Uterine smooth muscle cell (primary cell): ENCODE data around the gene TGM2. TPM values are rescaled to one million over a fixed set of nuclear protein-coding genes. Genes with fewer than 3 reads are reported as not detected.

ENCODE experiments used
- total RNA-seq: library from RNA; depleted of rRNA; stranded (reverse); fragments of >200 nt; gene quantifications from 2 replicates; pipeline ENCODE4 v1.2.3, GENCODE V29; 2014

Gene TGM2
- total RNA-seq: 221 and 411 TPM in 2 replicates

GRCh38 chr20:38165089-38165965, at the start of gene TGM2:
TSS of gene TGM2 (minus strand) at chr20:38165270. CDS start at chr20:38165198, 72 bp downstream.

Other genes with a start within 250 kb of the TGM2 start
- 18.2 and 26.2 TPM in 2 replicates for gene TTI1, start 131.8 kb downstream of the TGM2 start, total RNA-seq
- gene RPRD1B, start 131.5 kb downstream of the TGM2 start, total RNA-seq: 20.0 and 23.6 TPM in 2 replicates
- 0.66 and 2.7 TPM in 2 replicates for gene KIAA1755, start 95.5 kb upstream of the TGM2 start, total RNA-seq
- gene BPI, start 138.9 kb upstream of the TGM2 start, total RNA-seq: 0.12 TPM in 1 of 2 replicates, not detected in the other
- not detected in 2 replicates for gene LBP, start 181.2 kb upstream of the TGM2 start, total RNA-seq